Fibroblast of lung (primary cell): ENCODE results near the gene NFATC3. TPM values are rescaled to one million over a fixed set of nuclear protein-coding genes. Genes with fewer than 3 reads are reported as not detected.
"Not testable (repeated sequence)": the region's sequence is repeated elsewhere in the genome, so short reads cannot be mapped to it uniquely, and the experiment has no call there.

Experiments
- DNase-seq, 2 donors: peaks; one replicate each; pipeline versions ENCODE4 v3.0.0 to v3.0.0-alpha.2; 2010; ENCODE audit warnings: low read depth in 2 of 2
- H2AFZ ChIP-seq: 2 replicates; pipeline ENCODE4 v1.5.1; 2012; ENCODE audit warnings: low read length, control low read depth, inconsistent platforms
- H3K27ac ChIP-seq: 2 replicates; pipeline ENCODE4 v1.5.1; 2011; ENCODE audit warnings: low read length, control low read depth; ENCODE audit not compliant: insufficient read depth
- H3K27me3 ChIP-seq: 2 replicates; pipeline ENCODE4 v1.5.1; 2011; ENCODE audit warnings: mild to moderate bottlenecking, low read length; ENCODE audit not compliant: control insufficient read depth, insufficient read depth
- H3K36me3 ChIP-seq: 2 replicates; pipeline ENCODE4 v1.5.1; 2011; ENCODE audit warnings: low read length; ENCODE audit not compliant: control insufficient read depth, insufficient read depth
- H3K4me1 ChIP-seq: 2 replicates; pipeline ENCODE4 v1.5.1; 2011; ENCODE audit warnings: low read length; ENCODE audit not compliant: control insufficient read depth, insufficient read depth; ENCODE audit errors: extremely low read depth
- H3K4me2 ChIP-seq: 2 replicates; pipeline ENCODE4 v1.5.1; 2011; ENCODE audit warnings: low read length, control low read depth; ENCODE audit not compliant: insufficient read depth; ENCODE audit errors: extremely low read depth
- H3K4me3 ChIP-seq, 4 experiments: fragments of 200-600 bp in 1 of 4; sonication (generic) in 1 of 4; replicated peaks in 1 of 4; 2 replicates each; pipeline ENCODE4 v1.5.1; 2011 to 2016; ENCODE audit warnings: low read length in 4 of 4, low read depth in 3 of 4, mild to moderate bottlenecking in 3 of 4, control low read depth in 2 of 4, inconsistent platforms in 1 of 4, mixed read lengths in 1 of 4; ENCODE audit not compliant: insufficient read depth in 1 of 4; ENCODE audit errors: control extremely low read depth in 1 of 4
- H3K79me2 ChIP-seq: 2 replicates; pipeline ENCODE4 v1.5.1; 2012; ENCODE audit warnings: mild to moderate bottlenecking, low read length, inconsistent platforms; ENCODE audit not compliant: control insufficient read depth, insufficient read depth
- H3K9ac ChIP-seq: 2 replicates; pipeline ENCODE4 v1.5.1; 2011; ENCODE audit warnings: mild to moderate bottlenecking, low read length, control low read depth; ENCODE audit not compliant: insufficient read depth
- H3K9me3 ChIP-seq: 2 replicates; pipeline ENCODE4 v1.5.1; 2012; ENCODE audit warnings: low read depth, low read length; ENCODE audit not compliant: control insufficient read depth, insufficient read depth
- H4K20me1 ChIP-seq: 2 replicates; pipeline ENCODE4 v1.5.1; 2011; ENCODE audit warnings: low read length; ENCODE audit not compliant: control insufficient read depth, insufficient read depth; ENCODE audit errors: extremely low read depth
- EZH2 ChIP-seq: IDR thresholded peaks from 2 replicates; pipeline ENCODE4 v1.5.1; 2012; ENCODE audit warnings: low read length, control low read depth, mild to moderate bottlenecking; ENCODE audit errors: missing control alignments
- polyA plus RNA-seq, 2 donors: library from polyadenylated mRNA; depleted of rRNA in 1 of 2; stranded (reverse) in 1 of 2; unstranded in 1 of 2; fragments of >200 nt; gene quantifications; 2 replicates each; pipeline ENCODE4 v1.2.1, GENCODE V29; 2011 to 2012; ENCODE audit warnings: missing spikeins in 1 of 2
- total RNA-seq: library from RNA; depleted of rRNA; stranded (reverse); fragments of >200 nt; gene quantifications from 2 replicates; pipeline ENCODE4 v1.2.1, GENCODE V29; 2014
- TF ChIP-seq, protein P1 (sequence below), 2 donors: IDR thresholded peaks in 1 of 2; conservative IDR thresholded peaks in 1 of 2; 1 replicate in 1 of 2; 2 replicates in 1 of 2; pipeline ENCODE4 v1.5.1; 2011 to 2012; ENCODE audit warnings: low read length in 2 of 2, control low read depth in 1 of 2, inconsistent platforms in 1 of 2, low read depth in 1 of 2, mild to moderate bottlenecking in 1 of 2

NFATC3 gene
- total and polyA plus RNA-seq, 2 donors (not counting 1 experiment from before 2014, with no cell fraction given): 9.6 to 10.6 TPM

DNA sequence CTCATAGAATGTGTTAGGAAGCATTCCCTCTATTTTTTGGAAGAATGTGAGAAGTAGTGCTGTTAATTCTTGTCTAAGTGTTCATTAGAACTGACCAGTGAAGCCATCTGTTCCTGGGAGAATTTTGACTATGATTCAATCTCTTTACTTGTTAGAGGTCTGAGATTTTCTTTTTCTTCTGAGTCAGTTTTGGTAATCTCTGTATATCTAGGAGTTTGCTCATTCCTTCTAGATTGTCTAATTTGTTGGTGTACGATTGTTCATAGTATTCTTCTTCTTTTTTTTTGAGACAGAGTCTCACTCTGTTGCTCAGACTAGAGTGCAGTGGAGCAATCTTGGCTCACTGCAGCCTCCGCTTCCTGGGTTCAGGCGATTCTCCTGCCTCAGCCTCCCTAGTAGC, 20.4 kb downstream of the NFATC3 start:
- no peaks in the 10 kb centered on the region for H3K9me3 ChIP-seq
- no peaks in the 10 kb centered on the region for H4K20me1 ChIP-seq
- no peak overlapping the region for H3K4me2 ChIP-seq
- peaks cover 22% of the 10 kb centered on the region for H3K79me2 ChIP-seq
- no peak overlapping the region for H3K9ac ChIP-seq
- H3K27ac ChIP-seq: no peak overlapping the region
- H3K27me3 ChIP-seq: no peaks in the 10 kb centered on the region
- TF ChIP-seq, protein P1, sequence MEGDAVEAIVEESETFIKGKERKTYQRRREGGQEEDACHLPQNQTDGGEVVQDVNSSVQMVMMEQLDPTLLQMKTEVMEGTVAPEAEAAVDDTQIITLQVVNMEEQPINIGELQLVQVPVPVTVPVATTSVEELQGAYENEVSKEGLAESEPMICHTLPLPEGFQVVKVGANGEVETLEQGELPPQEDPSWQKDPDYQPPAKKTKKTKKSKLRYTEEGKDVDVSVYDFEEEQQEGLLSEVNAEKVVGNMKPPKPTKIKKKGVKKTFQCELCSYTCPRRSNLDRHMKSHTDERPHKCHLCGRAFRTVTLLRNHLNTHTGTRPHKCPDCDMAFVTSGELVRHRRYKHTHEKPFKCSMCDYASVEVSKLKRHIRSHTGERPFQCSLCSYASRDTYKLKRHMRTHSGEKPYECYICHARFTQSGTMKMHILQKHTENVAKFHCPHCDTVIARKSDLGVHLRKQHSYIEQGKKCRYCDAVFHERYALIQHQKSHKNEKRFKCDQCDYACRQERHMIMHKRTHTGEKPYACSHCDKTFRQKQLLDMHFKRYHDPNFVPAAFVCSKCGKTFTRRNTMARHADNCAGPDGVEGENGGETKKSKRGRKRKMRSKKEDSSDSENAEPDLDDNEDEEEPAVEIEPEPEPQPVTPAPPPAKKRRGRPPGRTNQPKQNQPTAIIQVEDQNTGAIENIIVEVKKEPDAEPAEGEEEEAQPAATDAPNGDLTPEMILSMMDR (conservative IDR thresholded peaks at IDR 0.05 in 1 of 2, IDR thresholded peaks at IDR 0.05 in 1 of 2; ENCODE audit: low read depth in 1 of 2, low read length in 2 of 2): no peak
- TF ChIP-seq EZH2: no peak
- DNase-seq: peak in 1 of 2 donors; percentile 53
- no peaks in the 10 kb centered on the region for H3K36me3 ChIP-seq
- H3K4me3 ChIP-seq: no peak overlapping the region
- no peaks in the 10 kb centered on the region for H3K4me1 ChIP-seq
- H2AFZ ChIP-seq: no peak overlapping the region

DNA sequence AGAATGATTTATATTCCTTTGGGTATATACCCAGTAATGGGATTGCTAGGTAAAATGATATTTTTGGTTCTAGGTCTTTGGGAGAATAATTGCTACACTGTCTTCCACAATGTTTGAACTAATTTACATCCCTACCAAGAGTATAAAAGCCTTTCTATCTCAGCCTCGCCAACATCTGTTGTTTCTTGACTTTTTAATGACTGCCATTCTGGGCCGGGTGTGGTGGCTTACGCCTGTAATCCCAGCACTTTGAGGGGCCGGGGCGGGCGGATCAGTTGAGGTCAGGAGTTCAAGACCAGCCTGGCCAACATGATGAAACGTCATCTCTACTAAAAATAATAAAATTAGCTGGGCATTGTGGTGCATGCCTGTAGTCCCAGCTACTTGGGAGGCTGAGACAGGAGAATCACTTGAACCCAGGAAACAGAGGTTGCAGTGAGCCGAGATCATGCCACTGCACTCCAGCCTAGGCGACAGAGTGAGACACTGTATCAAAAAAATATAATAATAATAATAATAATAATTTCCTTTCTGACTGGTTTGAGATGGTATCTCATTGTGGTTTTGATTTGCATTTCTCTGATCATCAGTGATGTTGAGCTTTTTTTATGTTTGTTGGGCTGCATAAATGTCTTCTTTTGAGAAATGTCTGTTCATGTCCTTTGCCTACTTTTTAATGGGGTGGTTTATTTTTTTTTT, 22.2 kb downstream of the NFATC3 start:
- peaks cover 25% of the 10 kb centered on the region for H3K79me2 ChIP-seq
- not testable (repeated sequence) for H4K20me1 ChIP-seq, H3K4me2 ChIP-seq

DNA sequence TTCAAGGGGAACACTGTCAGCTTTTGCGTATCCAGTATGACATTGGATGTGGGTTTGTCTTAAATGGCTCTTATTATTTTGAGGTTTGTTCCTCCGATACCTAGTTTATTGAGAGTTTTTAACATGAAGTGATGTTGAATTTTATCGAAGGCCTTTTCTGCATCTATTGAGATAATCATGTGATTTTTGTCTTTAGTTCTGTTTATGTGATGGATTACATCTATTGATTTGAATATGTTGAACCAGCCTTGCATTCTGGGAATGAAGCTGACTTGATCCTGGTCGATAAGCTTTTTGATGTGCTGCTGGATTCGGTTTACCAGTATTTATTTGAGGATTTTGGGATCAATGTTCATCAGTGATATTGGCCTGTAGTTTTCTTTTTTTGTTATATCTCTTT, 24.0 kb downstream of the NFATC3 start:
- H3K36me3 ChIP-seq, H3K4me2 ChIP-seq, H3K4me1 ChIP-seq, H4K20me1 ChIP-seq, H3K27ac ChIP-seq, DNase-seq, H3K4me3 ChIP-seq, H3K9me3 ChIP-seq, H3K27me3 ChIP-seq, H2AFZ ChIP-seq, H3K9ac ChIP-seq: not testable (repeated sequence)
- H3K79me2 ChIP-seq: peaks cover 27% of the 10 kb centered on the region

More for the DNA sequence above, 22.2 kb downstream of the NFATC3 start:
- H3K9ac ChIP-seq, H3K9me3 ChIP-seq, DNase-seq, H3K27ac ChIP-seq, H2AFZ ChIP-seq, H3K27me3 ChIP-seq, H3K36me3 ChIP-seq, H3K4me3 ChIP-seq, H3K4me1 ChIP-seq: not testable (repeated sequence)

DNA sequence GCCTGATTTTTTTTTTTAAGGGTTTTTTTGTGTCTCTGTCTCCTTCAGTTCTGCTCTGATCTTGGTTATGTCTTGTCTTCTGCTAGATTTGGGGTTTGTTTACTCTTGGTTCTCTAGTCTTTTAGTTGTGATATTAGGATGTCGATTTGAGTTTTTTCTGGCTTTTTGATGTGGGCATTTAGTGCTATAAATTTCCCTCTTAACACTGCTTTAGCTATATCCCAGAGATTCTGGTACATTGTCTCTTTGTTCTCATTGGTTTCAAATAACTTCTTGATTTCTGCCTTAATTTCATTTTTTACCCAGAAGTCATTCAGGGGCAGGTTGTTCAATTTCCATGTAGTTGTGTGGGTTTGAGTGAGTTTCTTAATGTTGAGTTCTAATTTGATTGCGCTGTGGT, 25.4 kb downstream of the NFATC3 start:
- H3K9me3 ChIP-seq, H3K4me2 ChIP-seq, H3K4me3 ChIP-seq, H2AFZ ChIP-seq, H3K27ac ChIP-seq, H3K4me1 ChIP-seq, H3K36me3 ChIP-seq, H3K9ac ChIP-seq, H4K20me1 ChIP-seq, DNase-seq, H3K27me3 ChIP-seq: not testable (repeated sequence)
- H3K79me2 ChIP-seq: peaks cover 26% of the 10 kb centered on the region
